ENCODE measurements around the gene MIER1.

DNA sequence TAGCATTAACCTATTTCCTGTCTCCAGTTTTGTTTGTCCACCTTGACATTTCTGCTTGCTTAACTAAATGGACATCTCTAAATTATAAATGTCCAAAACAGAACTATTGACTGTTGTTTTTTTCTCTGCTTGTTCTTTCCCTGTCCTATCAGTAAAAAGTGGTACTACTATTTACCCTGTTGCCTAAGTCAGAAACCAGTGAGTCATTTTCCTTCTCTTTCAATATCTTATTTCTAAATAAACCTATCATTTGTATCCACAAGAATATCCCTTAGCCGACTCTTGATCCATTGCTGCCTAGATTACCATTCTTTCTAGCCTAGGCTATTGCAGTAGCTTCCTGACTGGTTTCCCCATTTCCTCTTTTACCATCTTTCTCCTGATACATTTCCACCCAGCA, 22.5 kb downstream of the MIER1 start:
- no peak for TF ChIP-seq POLR2A (IDR thresholded peaks at IDR 0.05)
- TF ChIP-seq, protein P1, sequence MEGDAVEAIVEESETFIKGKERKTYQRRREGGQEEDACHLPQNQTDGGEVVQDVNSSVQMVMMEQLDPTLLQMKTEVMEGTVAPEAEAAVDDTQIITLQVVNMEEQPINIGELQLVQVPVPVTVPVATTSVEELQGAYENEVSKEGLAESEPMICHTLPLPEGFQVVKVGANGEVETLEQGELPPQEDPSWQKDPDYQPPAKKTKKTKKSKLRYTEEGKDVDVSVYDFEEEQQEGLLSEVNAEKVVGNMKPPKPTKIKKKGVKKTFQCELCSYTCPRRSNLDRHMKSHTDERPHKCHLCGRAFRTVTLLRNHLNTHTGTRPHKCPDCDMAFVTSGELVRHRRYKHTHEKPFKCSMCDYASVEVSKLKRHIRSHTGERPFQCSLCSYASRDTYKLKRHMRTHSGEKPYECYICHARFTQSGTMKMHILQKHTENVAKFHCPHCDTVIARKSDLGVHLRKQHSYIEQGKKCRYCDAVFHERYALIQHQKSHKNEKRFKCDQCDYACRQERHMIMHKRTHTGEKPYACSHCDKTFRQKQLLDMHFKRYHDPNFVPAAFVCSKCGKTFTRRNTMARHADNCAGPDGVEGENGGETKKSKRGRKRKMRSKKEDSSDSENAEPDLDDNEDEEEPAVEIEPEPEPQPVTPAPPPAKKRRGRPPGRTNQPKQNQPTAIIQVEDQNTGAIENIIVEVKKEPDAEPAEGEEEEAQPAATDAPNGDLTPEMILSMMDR (IDR thresholded peaks at IDR 0.05): no peak
